Activated naive CD8-positive, alpha-beta T cell treated with anti-CD3 and anti-CD28 coated beads, Interleukin-2, amount 10 ng/mL, durations not matched to agents 7 days and 5 days (primary cell): ENCODE results near the gene P3H3. TPM values are rescaled to one million over a fixed set of nuclear protein-coding genes. Genes with fewer than 3 reads are reported as not detected.
"Not testable (repeated sequence)": the region's sequence is repeated elsewhere in the genome, so short reads cannot be mapped to it uniquely, and the experiment has no call there.

Experiments
- ATAC-seq: fragments of 150-1000 bp; cut with Tn5 transposase; one replicate; pipeline ENCODE4 v1.10.0; 2021; ENCODE audit warnings: low read depth, moderate library complexity
- POLR2A ChIA-PET: fragments of 350-600 bp; sonication (Branson Sonifier 250); formaldehyde crosslinking; loops from one replicate; lab custom pipeline; 2021; ENCODE audit warnings: antibody characterized with exemption; lab: Charles Lee
- DNase-seq: peaks from one replicate; pipeline ENCODE4 v3.0.0; 2021
- H3K27ac Mint-ChIP-seq: one replicate; pipeline ENCODE4 v1.8.0; 2022; ENCODE audit warnings: mild to moderate bottlenecking, mixed read lengths
- H3K27me3 Mint-ChIP-seq: one replicate; pipeline ENCODE4 v1.8.0; 2022; ENCODE audit warnings: mild to moderate bottlenecking, moderate library complexity, mixed read lengths
- H3K36me3 Mint-ChIP-seq: one replicate; pipeline ENCODE4 v1.8.0; 2021; ENCODE audit warnings: mild to moderate bottlenecking, mixed read lengths
- H3K4me1 Mint-ChIP-seq: one replicate; pipeline ENCODE4 v1.8.0; 2021; ENCODE audit warnings: mixed read lengths
- H3K4me3 Mint-ChIP-seq: one replicate; pipeline ENCODE4 v1.8.0; 2022; ENCODE audit warnings: mild to moderate bottlenecking, moderate library complexity, mixed read lengths
- H3K9me3 Mint-ChIP-seq: one replicate; pipeline ENCODE4 v1.8.0; 2021; ENCODE audit warnings: mixed read lengths
- total RNA-seq, 2 experiments: library from RNA; stranded (reverse); gene quantifications; one replicate each; pipeline ENCODE4 v1.2.3, GENCODE V29; 2021

Gene P3H3
- total RNA-seq, 2 experiments from 2014 or later: 6.3 to 7.0 TPM

DNA sequence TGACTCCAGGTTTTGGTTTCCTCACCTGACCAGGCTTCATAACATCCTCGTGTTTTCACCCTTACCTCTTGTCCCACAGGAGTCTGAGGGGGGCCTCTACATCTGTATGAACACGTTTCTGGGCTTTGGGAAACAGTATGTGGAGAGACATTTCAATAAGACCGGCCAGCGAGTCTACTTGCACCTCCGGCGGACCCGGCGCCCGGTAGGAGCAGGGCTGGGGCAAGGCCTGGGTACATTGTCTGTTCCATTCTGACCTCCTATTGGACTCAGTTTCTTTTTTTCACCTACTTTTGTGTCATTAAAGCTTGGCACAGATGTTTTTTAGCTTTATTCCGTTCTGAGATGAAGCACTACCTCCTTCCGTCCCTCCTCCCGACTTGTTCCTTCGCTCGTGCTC lies 27.1 kb downstream of the P3H3 start:
- POLR2A ChIA-PET: interaction anchor here (7.2 kb wide), 1 partner anchor 11 kb away, joined by 106 read pairs; the partner anchor contains the start of gene TPI1
- Mint-ChIP-seq H3K36me3 (peaks cover 17% of the 10 kb centered on the region), H3K27ac (no peak overlapping the region), H3K27me3 (no peaks in the 10 kb centered on the region), H3K9me3 (no peaks in the 10 kb centered on the region), H3K4me3 (no peak overlapping the region), H3K4me1 (peaks cover 19% of the 10 kb centered on the region)
- no peak for ATAC-seq
- DNase-seq: no peak

DNA sequence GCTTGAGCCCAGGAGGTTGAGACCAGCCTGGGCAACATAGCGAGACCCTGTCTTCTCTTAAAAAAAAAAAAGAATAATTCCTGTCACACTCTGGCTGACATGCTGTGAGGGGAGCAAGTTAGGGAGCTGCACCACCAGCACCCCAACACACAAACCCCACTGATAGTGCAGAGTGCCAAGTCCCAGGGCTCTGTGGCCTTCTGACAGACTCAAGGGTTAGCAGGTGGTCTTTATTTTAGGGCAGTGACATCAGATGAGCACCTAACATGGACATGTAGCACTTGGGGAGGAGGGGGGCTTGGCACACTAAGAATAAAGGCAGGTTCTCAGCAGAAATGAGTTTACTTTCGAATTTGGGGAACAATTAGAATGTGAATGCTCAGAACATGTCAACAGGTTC lies 30.6 kb downstream of the P3H3 start:
- no peak for DNase-seq
- POLR2A ChIA-PET: no interaction called here
- H3K27ac Mint-ChIP-seq: no peak overlapping the region
- no peak overlapping the region for H3K4me3 Mint-ChIP-seq
- H3K9me3 Mint-ChIP-seq: no peaks in the 10 kb centered on the region
- H3K4me1 Mint-ChIP-seq: peaks cover 6% of the 10 kb centered on the region
- H3K36me3 Mint-ChIP-seq: peaks cover 28% of the 10 kb centered on the region
- ATAC-seq: no peak
- H3K27me3 Mint-ChIP-seq: no peaks in the 10 kb centered on the region

DNA sequence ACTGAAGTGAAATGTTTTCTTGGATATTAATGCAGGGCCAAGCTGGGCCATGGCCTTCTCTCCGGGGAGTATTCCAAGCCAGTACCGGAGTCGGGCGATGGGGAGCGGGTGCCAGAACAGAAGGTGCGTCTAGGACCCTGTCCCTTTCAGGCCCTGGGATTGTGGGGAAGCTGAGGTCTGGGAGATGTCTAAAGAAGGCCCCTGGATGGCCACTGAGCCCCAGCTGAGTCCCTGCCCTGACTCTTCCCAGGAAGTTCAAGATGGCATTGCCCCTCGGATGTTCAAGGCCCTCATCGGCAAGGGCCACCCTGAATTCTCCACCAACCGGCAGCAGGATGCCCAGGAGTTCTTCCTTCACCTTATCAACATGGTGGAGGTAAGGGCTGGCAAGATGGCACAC lies 31.9 kb downstream of the P3H3 start:
- Mint-ChIP-seq H3K36me3 (peaks cover 31% of the 10 kb centered on the region), H3K4me3 (no peak overlapping the region), H3K27ac (no peak overlapping the region), H3K27me3 (no peaks in the 10 kb centered on the region), H3K4me1 (no peaks in the 10 kb centered on the region), H3K9me3 (no peaks in the 10 kb centered on the region)
- no peak for DNase-seq
- POLR2A ChIA-PET: interaction anchor here (1.0 to 3.2 kb wide), 3 partner anchors 8 to 12 kb away, joined by 4 to 16 read pairs (median 7); partner anchors contain the start of genes CDCA3, SPSB2 and USP5
- ATAC-seq: no peak

- no peak overlapping the region for H3K4me3 Mint-ChIP-seq
- no peak for ATAC-seq
- H3K27ac Mint-ChIP-seq: no peak overlapping the region
- H3K9me3 Mint-ChIP-seq: no peaks in the 10 kb centered on the region
- H3K4me1 Mint-ChIP-seq: no peaks in the 10 kb centered on the region
- POLR2A ChIA-PET: interaction anchor here (2.0 to 3.2 kb wide), 2 partner anchors 9 to 11 kb away, joined by 7 to 16 read pairs; partner anchors contain the start of genes CDCA3, SPSB2 and USP5
- no peaks in the 10 kb centered on the region for H3K27me3 Mint-ChIP-seq
- DNase-seq: no peak
- H3K36me3 Mint-ChIP-seq: peaks cover 29% of the 10 kb centered on the region
Measured at GRCh38 chr12:6860942-6861341, 32.7 kb downstream of the P3H3 start.

- no peak for ATAC-seq
- no peak overlapping the region for H3K4me3 Mint-ChIP-seq
- DNase-seq: no peak
- no peaks in the 10 kb centered on the region for H3K9me3 Mint-ChIP-seq
- no peaks in the 10 kb centered on the region for H3K27me3 Mint-ChIP-seq
- no peak overlapping the region for H3K27ac Mint-ChIP-seq
- peaks cover 1% of the 10 kb centered on the region for H3K4me1 Mint-ChIP-seq
- H3K36me3 Mint-ChIP-seq: peaks cover 29% of the 10 kb centered on the region
- POLR2A ChIA-PET: interaction anchor here (1.1 to 3.2 kb wide), 3 partner anchors 10 to 157 kb away, joined by 3 to 16 read pairs (median 7); partner anchors contain the start of genes CDCA3, LPCAT3, SPSB2 and USP5
Measured at GRCh38 chr12:6861391-6861790, 33.2 kb downstream of the P3H3 start.

DNA sequence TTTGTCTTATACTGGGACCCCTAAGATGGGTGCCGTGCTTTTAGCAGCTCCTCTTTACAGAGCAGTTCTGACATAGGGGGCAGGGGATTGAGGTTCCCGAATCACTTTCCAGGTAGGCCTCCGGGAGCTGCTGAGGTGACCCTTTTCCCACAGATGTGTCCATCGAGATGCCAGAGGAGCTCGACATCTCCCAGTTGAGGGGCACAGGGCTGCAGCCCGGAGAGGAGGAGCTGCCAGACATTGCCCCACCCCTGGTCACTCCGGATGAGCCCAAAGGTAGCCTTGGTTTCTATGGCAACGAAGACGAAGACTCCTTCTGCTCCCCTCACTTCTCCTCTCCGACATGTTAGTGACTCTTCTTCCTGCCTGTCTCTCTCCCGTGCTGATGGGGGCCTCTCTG lies 34.8 kb downstream of the P3H3 start:
- Mint-ChIP-seq H3K27me3 (no peaks in the 10 kb centered on the region), H3K4me1 (peaks cover 4% of the 10 kb centered on the region), H3K4me3 (no peak overlapping the region), H3K27ac (no peak overlapping the region), H3K36me3 (peaks cover 29% of the 10 kb centered on the region), H3K9me3 (no peaks in the 10 kb centered on the region)
- POLR2A ChIA-PET: interaction anchor here (0.5 to 7.5 kb wide), 2 partner anchors 10 to 289 kb away, joined by 3 to 106 read pairs; partner anchors contain the start of genes CDCA3 and USP5
- ATAC-seq: no peak
- no peak for DNase-seq

- Mint-ChIP-seq H3K27me3 (no peaks in the 10 kb centered on the region), H3K4me3 (no peak overlapping the region), H3K9me3 (no peaks in the 10 kb centered on the region), H3K36me3 (peaks cover 34% of the 10 kb centered on the region), H3K4me1 (peaks cover 7% of the 10 kb centered on the region), H3K27ac (no peak overlapping the region)
- DNase-seq (no peak), ATAC-seq (no peak)
- POLR2A ChIA-PET: interaction anchor here (1.4 to 7.5 kb wide), 3 partner anchors 11 to 175 kb away, joined by 4 to 106 read pairs (median 4); partner anchors contain the start of genes CDCA3, USP5 and ZNF384
Measured at GRCh38 chr12:6863586-6864321, 35.5 kb downstream of the P3H3 start.

DNA sequence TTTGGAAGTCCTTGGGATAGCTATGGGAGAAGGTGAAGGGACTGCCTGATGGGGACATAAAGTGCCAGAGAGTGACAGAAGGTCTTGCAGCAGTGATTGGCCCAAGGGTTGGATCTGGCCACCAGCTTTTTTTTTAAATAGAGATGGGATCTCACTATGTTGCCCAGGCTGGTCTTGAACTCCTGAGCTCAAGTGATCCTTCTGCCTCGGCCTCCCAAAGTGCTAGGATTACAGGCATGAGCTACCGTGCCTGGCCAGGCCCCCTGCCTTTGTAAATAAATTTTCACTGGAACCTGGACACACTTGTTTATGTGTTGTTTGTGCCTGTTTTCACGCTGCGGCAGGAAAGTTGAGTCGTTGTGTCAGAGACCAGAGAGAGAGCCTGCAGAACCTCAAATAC lies 37.1 kb downstream of the P3H3 start:
- H3K27ac Mint-ChIP-seq, DNase-seq, ATAC-seq, H3K27me3 Mint-ChIP-seq, H3K4me3 Mint-ChIP-seq, H3K9me3 Mint-ChIP-seq: not testable (repeated sequence)
- Mint-ChIP-seq H3K36me3 (peaks cover 43% of the 10 kb centered on the region), H3K4me1 (peaks cover 21% of the 10 kb centered on the region)
- POLR2A ChIA-PET: interaction anchor here (1.4 to 7.5 kb wide), 3 partner anchors 13 to 176 kb away, joined by 4 to 106 read pairs (median 4); partner anchors contain the start of genes CDCA3, USP5 and ZNF384

DNA sequence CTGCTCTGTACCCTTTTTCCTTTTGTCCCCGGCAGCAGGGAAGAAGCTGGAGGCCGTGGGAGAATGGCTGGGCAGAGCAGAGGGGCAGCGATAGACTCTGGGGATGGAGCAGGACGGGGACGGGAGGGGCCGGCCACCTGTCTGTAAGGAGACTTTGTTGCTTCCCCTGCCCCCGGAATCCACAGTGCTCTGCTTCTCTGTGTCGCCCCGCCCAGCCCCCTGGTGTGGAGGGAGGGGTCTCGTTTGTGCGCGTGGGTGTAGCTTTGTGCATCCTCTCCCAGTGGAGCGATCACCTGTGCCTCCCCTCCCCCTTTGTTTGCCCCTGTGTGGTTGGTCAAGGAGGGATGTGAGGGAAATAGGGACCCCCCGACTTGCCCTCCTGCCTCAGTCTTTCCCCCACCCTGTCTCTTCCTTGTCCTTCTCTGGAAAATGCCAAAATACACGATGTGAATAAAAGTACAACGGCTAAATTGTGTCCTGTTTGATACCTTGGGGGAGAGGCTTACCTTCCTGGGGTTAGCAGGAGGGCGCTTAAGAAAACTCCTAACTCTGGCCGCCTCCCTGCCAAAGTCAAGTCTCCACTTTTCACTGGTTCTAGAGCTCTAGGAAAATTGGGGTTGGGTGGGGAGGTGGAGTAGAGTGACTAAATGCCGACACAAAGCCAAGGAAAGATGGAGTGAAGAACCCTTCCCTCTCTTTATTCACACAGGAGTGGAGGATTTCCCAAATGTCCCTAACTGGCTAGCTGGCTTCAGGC lies 38.1 kb downstream of the P3H3 start:
- DNase-seq (no peak), ATAC-seq (no peak)
- peak overlapping the region; percentile 95 for H3K4me3 Mint-ChIP-seq
- peak overlapping the region; percentile 12 for H3K27ac Mint-ChIP-seq
- no peaks in the 10 kb centered on the region for H3K9me3 Mint-ChIP-seq
- H3K27me3 Mint-ChIP-seq: no peaks in the 10 kb centered on the region
- peaks cover 32% of the 10 kb centered on the region for H3K4me1 Mint-ChIP-seq
- POLR2A ChIA-PET: interaction anchor here (0.6 to 7.5 kb wide), 18 partner anchors 14 to 308 kb away, joined by 3 to 106 read pairs (median 4); partner anchors contain the start of genes C12orf57, CDCA3, COPS7A and ENO2
- H3K36me3 Mint-ChIP-seq: peaks cover 40% of the 10 kb centered on the region

DNA sequence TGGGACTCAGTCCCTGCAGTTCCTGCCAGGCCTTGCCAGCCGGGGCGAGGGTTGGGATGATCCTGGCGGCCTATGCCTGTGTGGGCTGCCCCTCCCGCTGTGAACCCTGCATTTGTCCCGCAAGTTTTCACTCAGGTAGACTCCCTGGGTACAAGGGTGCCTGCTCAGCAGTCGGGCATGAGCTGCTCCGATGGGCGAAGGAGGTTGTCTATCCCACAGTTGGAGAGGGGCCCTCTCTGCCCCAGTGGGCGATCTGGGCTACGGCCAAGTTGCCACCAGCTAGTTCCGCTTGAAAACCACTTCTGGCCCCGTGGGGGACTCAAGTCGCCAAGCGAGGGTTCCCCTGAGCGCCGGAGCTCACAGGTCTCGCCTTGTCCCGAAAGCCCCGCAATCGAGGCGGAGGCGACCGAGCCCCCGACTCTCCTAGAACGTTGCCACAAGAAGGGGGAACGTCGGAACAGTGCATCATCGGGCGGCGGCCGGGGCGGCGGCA lies 38.8 kb downstream of the P3H3 start:
- Mint-ChIP-seq H3K9me3 (no peaks in the 10 kb centered on the region), H3K27me3 (no peaks in the 10 kb centered on the region), H3K27ac (peak overlapping the region; percentile 96), H3K4me1 (peaks cover 38% of the 10 kb centered on the region), H3K36me3 (peaks cover 39% of the 10 kb centered on the region), H3K4me3 (peak overlapping the region; percentile 95)
- no peak for ATAC-seq
- DNase-seq: no peak
- POLR2A ChIA-PET: interaction anchor here (0.6 to 7.5 kb wide), 21 partner anchors 14 to 309 kb away, joined by 3 to 106 read pairs (median 4); partner anchors contain the start of genes C12orf57, CDCA3, COPS7A and ENO2

DNA sequence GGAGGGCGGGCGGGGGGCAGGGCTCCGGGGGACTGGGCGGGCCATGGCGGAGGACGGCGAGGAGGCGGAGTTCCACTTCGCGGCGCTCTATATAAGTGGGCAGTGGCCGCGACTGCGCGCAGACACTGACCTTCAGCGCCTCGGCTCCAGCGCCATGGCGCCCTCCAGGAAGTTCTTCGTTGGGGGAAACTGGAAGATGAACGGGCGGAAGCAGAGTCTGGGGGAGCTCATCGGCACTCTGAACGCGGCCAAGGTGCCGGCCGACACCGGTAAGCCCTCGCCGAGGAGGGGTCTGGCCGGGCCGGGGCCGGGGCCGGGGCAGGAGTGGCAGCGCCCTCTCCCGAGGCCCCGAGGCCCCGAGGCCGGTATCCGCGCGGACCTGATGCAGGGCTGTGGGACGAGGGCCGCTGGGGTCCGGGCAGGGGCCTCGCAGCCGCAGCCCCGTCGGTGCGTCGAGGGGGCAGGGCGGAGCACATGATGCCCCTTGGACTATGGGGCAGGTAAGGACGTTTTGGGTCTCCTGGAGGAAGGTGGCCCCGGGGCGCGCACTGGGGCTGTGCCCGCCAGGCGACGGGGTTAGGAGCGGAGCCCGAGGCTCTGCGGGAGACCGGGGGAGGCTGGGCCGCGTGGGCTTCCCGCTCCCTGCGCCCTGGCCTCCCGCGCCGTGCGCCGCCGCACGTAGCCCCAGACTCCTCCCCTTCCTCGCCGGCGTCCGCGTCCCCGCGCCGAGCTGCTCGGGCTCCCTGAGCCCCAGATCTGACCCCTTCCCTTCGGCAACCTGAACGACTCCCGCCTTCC lies 39.4 kb downstream of the P3H3 start, which contains the start of gene TPI1:
Gene TPI1, plus strand, starts transcription at position 119 of the 798 bp plus-strand sequence. Its CDS starts 36 bp downstream, at position 155.
- peak; percentile 85 for DNase-seq
- Mint-ChIP-seq H3K4me3 (peak within 1 kb of the TSS; percentile 95), H3K4me1 (peaks cover 39% of the 10 kb centered on the region), H3K36me3 (peaks cover 38% of the 10 kb centered on the region), H3K9me3 (no peaks in the 10 kb centered on the region), H3K27ac (peak within 1 kb of the TSS; percentile 96), H3K27me3 (no peaks in the 10 kb centered on the region)
- POLR2A ChIA-PET: interaction anchor here (0.7 to 7.5 kb wide), 25 partner anchors 14 to 241 kb away, joined by 3 to 106 read pairs (median 4); partner anchors contain the start of genes C12orf57, CDCA3, COPS7A and ENO2
- ATAC-seq: peak; percentile 65
